Natural killer cell (primary cell): Measurements from ENCODE around the gene LAMB1. TPM values are rescaled to one million over a fixed set of nuclear protein-coding genes. Genes with fewer than 3 reads are reported as not detected.

Experiments used
- ATAC-seq, 3 donors: fragments of 150-1000 bp in 2 of 3; fragments of 200-7000 bp in 1 of 3; cut with Tn5 transposase; 1 replicate in 1 of 3; 2 replicates in 2 of 3; pipeline ENCODE4 v1.10.0; 2021; ENCODE audit warnings: mild to moderate bottlenecking in 2 of 3, moderate library complexity in 2 of 3
- DNase-seq, 2 donors: peaks; one replicate each; pipeline versions ENCODE4 v3.0.0 to v3.0.0-alpha.2; 2013 to 2021; ENCODE audit warnings: mixed read lengths in 1 of 2
- H3K27ac ChIP-seq: one replicate; pipeline ENCODE4 v1.5.1; 2013; ENCODE audit warnings: mild to moderate bottlenecking, low read length
- H3K27me3 ChIP-seq: one replicate; pipeline ENCODE4 v1.6.1; 2013; ENCODE audit warnings: low read length; ENCODE audit not compliant: control insufficient read depth, insufficient read depth
- H3K36me3 ChIP-seq: one replicate; pipeline ENCODE4 v1.6.1; 2013; ENCODE audit warnings: low read length; ENCODE audit not compliant: control insufficient read depth, insufficient read depth
- H3K4me1 ChIP-seq: one replicate; pipeline ENCODE4 v1.6.1; 2013; ENCODE audit warnings: low read length; ENCODE audit not compliant: control insufficient read depth, insufficient read depth
- H3K4me3 ChIP-seq: one replicate; pipeline ENCODE4 v1.5.1; 2013; ENCODE audit warnings: low read length
- H3K9me3 ChIP-seq: one replicate; pipeline ENCODE4 v1.6.1; 2013; ENCODE audit warnings: low read length; ENCODE audit not compliant: control insufficient read depth, insufficient read depth
- H3K27ac Mint-ChIP-seq, 2 donors: one replicate each; pipeline ENCODE4 v1.8.0; 2022; ENCODE audit warnings: mild to moderate bottlenecking in 2 of 2, mixed read lengths in 2 of 2, moderate library complexity in 1 of 2
- H3K27me3 Mint-ChIP-seq, 2 donors: one replicate each; pipeline ENCODE4 v1.8.0; 2022; ENCODE audit warnings: low read depth in 2 of 2, mixed read lengths in 2 of 2
- H3K36me3 Mint-ChIP-seq: one replicate; pipeline ENCODE4 v1.8.0; 2022; ENCODE audit warnings: mixed read lengths
- H3K4me1 Mint-ChIP-seq, 2 donors: one replicate each; pipeline ENCODE4 v1.8.0; 2022; ENCODE audit warnings: mixed read lengths in 2 of 2
- H3K4me3 Mint-ChIP-seq: one replicate; pipeline ENCODE4 v1.8.0; 2022; ENCODE audit warnings: mild to moderate bottlenecking, moderate library complexity, mixed read lengths
- H3K9me3 Mint-ChIP-seq, 2 donors: one replicate each; pipeline ENCODE4 v1.8.0; 2022; ENCODE audit warnings: mixed read lengths in 2 of 2
- CTCF ChIP-seq: fragments of 200-600 bp; IDR thresholded peaks from one replicate; pipeline ENCODE4 v1.8.0; 2022; ENCODE audit warnings: antibody characterized with exemption
- WGBS: methylation state at CpG from one replicate; pipeline ENCODE4 v1.1.7; 2013; ENCODE audit warnings: missing lambda C conversion rate; ENCODE audit not compliant: insufficient coverage; 5-methylcytosine and 5-hydroxymethylcytosine counted together
- intact Hi-C: fragments of 100-400 bp; cut with micrococcal nuclease; formaldehyde crosslinking; loops from one replicate; pipeline ENCODE4 v1.14.2; 2022
- total RNA-seq, 4 donors: library from RNA; stranded (reverse); fragments of 120-200 nt in 1 of 4; gene quantifications; one replicate each; pipeline versions ENCODE4 v1.2.3 to v1.2.4, GENCODE V29; 2013 to 2022

The LAMB1 gene
- total RNA-seq, 3 donors from 2014 or later (not counting 1 experiment from before 2014, with no cell fraction given): not detected

DNA sequence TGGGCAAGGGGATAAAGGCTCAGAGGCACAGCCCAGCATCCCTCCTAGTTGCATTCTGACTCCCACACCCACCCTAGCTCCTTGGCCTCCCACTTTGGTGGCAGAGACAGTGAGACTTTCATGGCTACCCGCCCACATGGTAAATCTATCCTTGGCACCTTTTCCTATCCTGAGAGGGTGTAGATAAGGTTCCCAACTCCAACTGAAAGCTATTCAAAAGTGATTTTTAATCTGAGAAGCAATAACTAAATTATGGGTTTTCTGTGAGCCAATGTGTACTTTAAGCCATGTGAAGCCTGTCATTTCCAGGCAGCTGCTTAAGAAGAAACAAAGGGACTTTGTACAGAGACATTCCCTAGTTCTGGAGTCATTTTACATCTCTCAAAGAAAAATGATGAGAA lies 9.1 kb downstream of the LAMB1 start:
- no peaks in the 10 kb centered on the region for H3K36me3 ChIP-seq
- H3K36me3 Mint-ChIP-seq: no peaks in the 10 kb centered on the region
- no peak for ATAC-seq
- H3K9me3 ChIP-seq: no peaks in the 10 kb centered on the region
- no peaks in the 10 kb centered on the region for H3K9me3 Mint-ChIP-seq
- no peaks in the 10 kb centered on the region for H3K4me1 ChIP-seq
- no peak overlapping the region for H3K27ac Mint-ChIP-seq
- intact Hi-C loops: no loop called here
- no peaks in the 10 kb centered on the region for H3K4me1 Mint-ChIP-seq
- no peak overlapping the region for H3K27ac ChIP-seq
- H3K4me3 ChIP-seq: no peak overlapping the region
- peaks cover 3% of the 10 kb centered on the region for H3K27me3 ChIP-seq
- no peak for TF ChIP-seq CTCF
- no peak overlapping the region for H3K4me3 Mint-ChIP-seq
- no peak for DNase-seq
- H3K27me3 Mint-ChIP-seq: peaks cover 18 to 45% of the 10 kb centered on the region in 2 donors
- WGBS: 86% methylated on average over 1 of the region's 1 CpG

GRCh38 chr7:107989618-107990373 lies 13.2 kb downstream of the LAMB1 start:
- no peaks in the 10 kb centered on the region for H3K9me3 Mint-ChIP-seq
- Histone ChIP-seq H3K9me3 (no peaks in the 10 kb centered on the region), H3K4me1 (no peaks in the 10 kb centered on the region), H3K36me3 (no peaks in the 10 kb centered on the region), H3K27me3 (peaks cover 6% of the 10 kb centered on the region), H3K27ac (no peak overlapping the region), H3K4me3 (no peak overlapping the region)
- H3K27me3 Mint-ChIP-seq: peaks cover 15 to 39% of the 10 kb centered on the region in 2 donors
- intact Hi-C loops: no loop called here
- H3K27ac Mint-ChIP-seq: no peak overlapping the region
- H3K4me3 Mint-ChIP-seq: no peak overlapping the region
- 91% methylated on average over 8 of the region's 9 CpGs for WGBS
- ATAC-seq (no peak), DNase-seq (no peak)
- no peaks in the 10 kb centered on the region for H3K36me3 Mint-ChIP-seq
- H3K4me1 Mint-ChIP-seq: no peaks in the 10 kb centered on the region
- TF ChIP-seq CTCF: no peak

DNA sequence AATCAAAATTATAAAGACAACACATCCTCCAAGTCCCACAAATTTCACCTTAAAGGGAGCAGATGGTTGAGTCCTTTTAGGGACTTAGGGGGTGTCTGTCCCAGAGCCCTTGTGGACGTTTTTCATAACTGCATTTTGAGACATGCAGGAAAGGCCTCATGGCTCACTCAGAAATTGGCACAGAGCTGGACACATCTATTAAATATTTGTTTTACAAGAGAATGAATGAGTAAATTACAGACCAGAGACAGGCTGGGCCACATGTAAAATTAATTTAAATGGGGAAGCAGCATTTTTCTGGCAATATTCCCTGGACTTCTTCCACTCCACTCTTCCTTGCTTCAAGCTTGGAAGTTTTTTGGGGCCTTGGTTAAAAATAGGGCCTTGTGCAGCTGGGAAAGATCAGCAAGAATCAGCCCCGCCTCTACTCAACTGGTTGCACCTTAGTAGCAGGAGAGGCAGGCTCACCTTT lies 20.0 kb downstream of the LAMB1 start:
- Mint-ChIP-seq H3K36me3 (no peaks in the 10 kb centered on the region), H3K4me3 (no peak overlapping the region), H3K27me3 (peaks cover 8 to 20% of the 10 kb centered on the region in 2 donors), H3K27ac (no peak overlapping the region), H3K4me1 (no peaks in the 10 kb centered on the region), H3K9me3 (no peaks in the 10 kb centered on the region)
- no peak for TF ChIP-seq CTCF
- intact Hi-C loops: no loop called here
- Histone ChIP-seq H3K9me3 (no peaks in the 10 kb centered on the region), H3K4me1 (no peaks in the 10 kb centered on the region), H3K4me3 (no peak overlapping the region), H3K27ac (no peak overlapping the region), H3K27me3 (peaks cover 3% of the 10 kb centered on the region), H3K36me3 (no peaks in the 10 kb centered on the region)
- WGBS: 62% methylated on average over 2 of the region's 2 CpGs
- DNase-seq: no peak
- no peak for ATAC-seq
